HCT116 (cell line): ENCODE data around the gene CTXN1. TPM values are rescaled to one million over a fixed set of nuclear protein-coding genes. Genes with fewer than 3 reads are reported as not detected.
A peak's percentile ranks its signal among the peaks of the same experiment; 100 is the strongest.

Experiments used
- ATAC-seq: fragments of 200-7000 bp; cut with Tn5 transposase; 2 replicates; pipeline ENCODE4 v1.9.1; 2020; ENCODE audit warnings: mild to moderate bottlenecking, moderate library complexity
- BruUV-seq: library from RNA; stranded (reverse); fragments of 400-500 nt; replicated peaks from 2 replicates; lab custom pipeline; 2021; lab: Mats Ljungman, UMichigan
- CTCF ChIA-PET: fragments of 300-600 bp; sonication (Branson Sonifier 250); formaldehyde crosslinking; loops from one replicate; lab custom pipeline; 2021; ENCODE audit warnings: antibody characterized with exemption; lab: Charles Lee
- POLR2A ChIA-PET: fragments of 300-600, 350-600 bp; sonication (Branson Sonifier 250); formaldehyde crosslinking; loops from one replicate; lab custom pipeline; 2021; ENCODE audit warnings: antibody characterized with exemption; lab: Charles Lee
- RAD21 ChIA-PET, 2 experiments: fragments of 300-600 bp; sonication (Branson Sonifier 250); formaldehyde crosslinking; loops; one replicate each; lab custom pipeline; 2023; ENCODE audit warnings: low total read pairs in 2 of 2; ENCODE audit not compliant: uncharacterized antibody in 2 of 2, unreplicated experiment in 2 of 2, low non-redundant PET in 1 of 2; lab: Charles Lee
- DNase-seq: peaks from one replicate; pipeline ENCODE4 v3.0.0-alpha.2; 2010; ENCODE audit warnings: low read depth, low spot score
- H2AFZ ChIP-seq: fragments of 200-600 bp; shearing (Covaris generic), sonication (generic); 2 replicates; pipeline ENCODE4 v1.6.1; 2017; ENCODE audit warnings: low read depth, mixed run types, mixed read lengths, antibody characterized with exemption, low read length; ENCODE audit not compliant: poor library complexity, severe bottlenecking
- H3K27ac ChIP-seq: 2 replicates; pipeline ENCODE4 v1.5.1; 2012; ENCODE audit warnings: low read depth, low read length
- H3K27me3 ChIP-seq: fragments of 200-600 bp; sonication (generic); 2 replicates; pipeline ENCODE4 v1.6.1; 2016; ENCODE audit warnings: mixed run types, low read length, mixed read lengths; ENCODE audit not compliant: insufficient read depth
- H3K36me3 ChIP-seq, 2 experiments: fragments of 200-500 bp in 1 of 2; fragments of 200-600 bp in 1 of 2; sonication (Bioruptor generic) in 1 of 2; sonication (generic) in 1 of 2; 2 replicates each; pipeline versions ENCODE4 v1.5.1 to v1.6.1; 2014 to 2016; ENCODE audit warnings: low read length in 2 of 2, inconsistent platforms in 1 of 2, mixed read lengths in 1 of 2, mixed run types in 1 of 2; ENCODE audit not compliant: insufficient read depth in 2 of 2, control insufficient read depth in 1 of 2
- H3K4me1 ChIP-seq, 2 experiments: fragments of 200-600 bp in 1 of 2; sonication (generic) in 1 of 2; 2 replicates each; pipeline versions ENCODE4 v1.5.1 to v1.6.1; 2012 to 2017; ENCODE audit warnings: low read length in 2 of 2, inconsistent platforms in 1 of 2, mild to moderate bottlenecking in 1 of 2, mixed read lengths in 1 of 2, mixed run types in 1 of 2, moderate library complexity in 1 of 2; ENCODE audit not compliant: insufficient read depth in 2 of 2, control insufficient read depth in 1 of 2
- H3K4me2 ChIP-seq: fragments of 200-600 bp; sonication (generic); 2 replicates; pipeline ENCODE4 v1.6.1; 2017; ENCODE audit warnings: mixed run types, low read length, mixed read lengths
- H3K4me3 ChIP-seq, 2 experiments: fragments of 200-600 bp in 1 of 2; sonication (generic) in 1 of 2; replicated peaks in 1 of 2; 2 replicates each; pipeline ENCODE4 v1.5.1; 2011 to 2016; ENCODE audit warnings: low read length in 2 of 2, control low read depth in 1 of 2, low read depth in 1 of 2, mild to moderate bottlenecking in 1 of 2, mixed read lengths in 1 of 2, mixed run types in 1 of 2
- H3K79me2 ChIP-seq: fragments of 200-600 bp; sonication (generic); 2 replicates; pipeline ENCODE4 v1.6.1; 2017; ENCODE audit warnings: mild to moderate bottlenecking, mixed run types, low read length, moderate library complexity, mixed read lengths; ENCODE audit not compliant: insufficient read depth
- H3K9ac ChIP-seq: fragments of 200-600 bp; sonication (generic); 2 replicates; pipeline ENCODE4 v1.6.1; 2016; ENCODE audit warnings: low read length, mixed read lengths
- H3K9me2 ChIP-seq: fragments of 200-600 bp; sonication (generic), shearing (Covaris generic); 2 replicates; pipeline ENCODE4 v1.6.1; 2017; ENCODE audit warnings: mixed run types, mild to moderate bottlenecking, moderate library complexity; ENCODE audit not compliant: insufficient read depth
- H3K9me3 ChIP-seq, 2 experiments: fragments of 200-500 bp in 1 of 2; fragments of 200-600 bp in 1 of 2; sonication (Bioruptor generic) in 1 of 2; sonication (generic) in 1 of 2; 2 replicates each; pipeline ENCODE4 v1.6.1; 2014 to 2017; ENCODE audit warnings: low read length in 2 of 2, mixed read lengths in 2 of 2, inconsistent platforms in 1 of 2, low read depth in 1 of 2, mild to moderate bottlenecking in 1 of 2, mixed run types in 1 of 2, moderate library complexity in 1 of 2; ENCODE audit not compliant: control insufficient read depth in 1 of 2, insufficient read depth in 1 of 2
- H4K20me1 ChIP-seq: fragments of 200-600 bp; sonication (generic), shearing (Covaris generic); 2 replicates; pipeline ENCODE4 v1.6.1; 2017; ENCODE audit warnings: mixed run types, mild to moderate bottlenecking, moderate library complexity; ENCODE audit not compliant: insufficient read depth
- CEBPB ChIP-seq: IDR thresholded peaks from 2 replicates; pipeline ENCODE4 v1.6.1; 2012; ENCODE audit warnings: low read depth
- EGR1 ChIP-seq: IDR thresholded peaks from 2 replicates; pipeline ENCODE4 v1.6.1; 2012; ENCODE audit warnings: low read depth
- ELF1 ChIP-seq: IDR thresholded peaks from 2 replicates; pipeline ENCODE4 v1.6.1; 2012; ENCODE audit warnings: low read depth, borderline replicate concordance
- JUND ChIP-seq: IDR thresholded peaks from 2 replicates; pipeline ENCODE4 v1.6.1; 2012
- RAD21 ChIP-seq: IDR thresholded peaks from 2 replicates; pipeline ENCODE4 v1.6.1; 2012; ENCODE audit warnings: low read depth, mild to moderate bottlenecking
- SP1 ChIP-seq: IDR thresholded peaks from 2 replicates; pipeline ENCODE4 v1.6.1; 2012; ENCODE audit warnings: low read depth
- SRF ChIP-seq: IDR thresholded peaks from 2 replicates; pipeline ENCODE4 v1.6.1; 2012; ENCODE audit warnings: low read depth
- ZFX ChIP-seq: fragments of 450-650 bp; IDR thresholded peaks from 2 replicates; pipeline ENCODE4 v1.6.1; 2017
- intact Hi-C: fragments of 100-400 bp; cut with micrococcal nuclease; formaldehyde crosslinking; loops from 2 replicates; pipeline ENCODE4 v1.10.0; 2022
- total RNA-seq: library from RNA; stranded (reverse); gene quantifications from one replicate; pipeline ENCODE4 v1.2.1, GENCODE V29; 2021; ENCODE audit not compliant: unreplicated experiment
- TF ChIP-seq, protein P1 (sequence below), 3 experiments: fragments of 200-600 bp in 1 of 3; sonication (generic) in 1 of 3; IDR thresholded peaks in 2 of 3; conservative IDR thresholded peaks in 1 of 3; 2 replicates each; pipeline ENCODE4 v1.5.1; 2012 to 2017; ENCODE audit warnings: low read depth in 2 of 3, low read length in 2 of 3, antibody characterized with exemption in 1 of 3, borderline replicate concordance in 1 of 3, control low read depth in 1 of 3, mild to moderate bottlenecking in 1 of 3, mixed read lengths in 1 of 3, mixed run types in 1 of 3, moderate library complexity in 1 of 3; ENCODE audit not compliant: insufficient read depth in 1 of 3
- TF ChIP-seq, protein P2 (sequence below): IDR thresholded peaks from 2 replicates; pipeline ENCODE4 v1.6.1; 2011; ENCODE audit warnings: mild to moderate bottlenecking, low read length, moderate library complexity; ENCODE audit not compliant: insufficient replicate concordance; ENCODE audit errors: extremely low read depth
- TF ChIP-seq, protein P3 (sequence below): IDR thresholded peaks from 2 replicates; pipeline ENCODE4 v1.6.1; 2012

The CTXN1 gene
- total RNA-seq, 1 experiment from 2014 or later = 56.0 TPM

DNA sequence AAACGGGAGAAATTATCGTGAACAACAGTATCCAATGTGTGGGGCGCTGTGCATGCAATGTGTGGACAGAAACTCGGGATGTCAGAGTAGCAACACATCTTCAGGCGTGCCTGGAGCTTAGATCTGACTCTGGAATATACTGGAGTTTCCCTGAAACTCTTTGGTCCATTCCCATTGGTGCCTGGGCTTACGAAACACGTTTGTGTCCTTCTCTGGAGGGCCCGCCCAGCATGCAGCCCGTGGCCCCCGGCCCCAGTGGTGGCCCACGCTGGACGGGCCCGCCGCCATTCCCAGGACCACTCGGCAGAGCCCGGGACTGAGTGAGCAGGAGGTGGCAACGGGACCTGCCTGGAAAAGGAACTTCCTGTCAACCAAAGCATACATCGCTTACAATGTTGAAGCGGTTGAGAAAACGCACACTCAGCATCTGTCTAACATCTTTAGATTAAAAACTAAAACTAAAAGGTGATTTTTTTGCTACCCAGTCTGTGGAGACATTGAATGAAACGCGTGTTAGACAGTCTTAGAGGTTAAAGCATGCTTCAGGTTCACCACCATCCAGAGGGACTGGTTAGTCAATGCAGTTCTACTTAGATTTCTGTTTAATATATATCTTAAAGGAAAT lies 36.8 kb upstream of the CTXN1 start:
- H3K79me2 ChIP-seq = 0 out of 2 replicates have a peak, but pooled peaks cover 10% of the 10 kb centered on the region
- H4K20me1 ChIP-seq = 0 out of 2 replicates have a peak, but pooled peaks cover 3% of the 10 kb centered on the region
- peaks cover 41 to 53% of the 10 kb centered on the region in 2 experiments; a peak in 3 of 4 replicates for H3K36me3 ChIP-seq
- H3K4me2 ChIP-seq = no peak overlapping the region
- no peak for ATAC-seq
- no peaks in the 10 kb centered on the region for H3K9me3 ChIP-seq
- TF ChIP-seq EGR1 = no peak
- TF ChIP-seq, protein P1, sequence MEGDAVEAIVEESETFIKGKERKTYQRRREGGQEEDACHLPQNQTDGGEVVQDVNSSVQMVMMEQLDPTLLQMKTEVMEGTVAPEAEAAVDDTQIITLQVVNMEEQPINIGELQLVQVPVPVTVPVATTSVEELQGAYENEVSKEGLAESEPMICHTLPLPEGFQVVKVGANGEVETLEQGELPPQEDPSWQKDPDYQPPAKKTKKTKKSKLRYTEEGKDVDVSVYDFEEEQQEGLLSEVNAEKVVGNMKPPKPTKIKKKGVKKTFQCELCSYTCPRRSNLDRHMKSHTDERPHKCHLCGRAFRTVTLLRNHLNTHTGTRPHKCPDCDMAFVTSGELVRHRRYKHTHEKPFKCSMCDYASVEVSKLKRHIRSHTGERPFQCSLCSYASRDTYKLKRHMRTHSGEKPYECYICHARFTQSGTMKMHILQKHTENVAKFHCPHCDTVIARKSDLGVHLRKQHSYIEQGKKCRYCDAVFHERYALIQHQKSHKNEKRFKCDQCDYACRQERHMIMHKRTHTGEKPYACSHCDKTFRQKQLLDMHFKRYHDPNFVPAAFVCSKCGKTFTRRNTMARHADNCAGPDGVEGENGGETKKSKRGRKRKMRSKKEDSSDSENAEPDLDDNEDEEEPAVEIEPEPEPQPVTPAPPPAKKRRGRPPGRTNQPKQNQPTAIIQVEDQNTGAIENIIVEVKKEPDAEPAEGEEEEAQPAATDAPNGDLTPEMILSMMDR (IDR thresholded peaks at IDR 0.05 in 2 of 3, conservative IDR thresholded peaks at IDR 0.05 in 1 of 3; ENCODE audit: borderline replicate concordance in 1 of 3, insufficient read depth in 1 of 3, low read depth in 2 of 3, low read length in 2 of 3) = no peak
- TF ChIP-seq SRF = no peak
- no peak for TF ChIP-seq JUND
- no peak for TF ChIP-seq SP1
- TF ChIP-seq ELF1 = no peak
- TF ChIP-seq CEBPB = no peak
- no peak for TF ChIP-seq RAD21
- TF ChIP-seq ZFX = no peak
- TF ChIP-seq, protein P2, sequence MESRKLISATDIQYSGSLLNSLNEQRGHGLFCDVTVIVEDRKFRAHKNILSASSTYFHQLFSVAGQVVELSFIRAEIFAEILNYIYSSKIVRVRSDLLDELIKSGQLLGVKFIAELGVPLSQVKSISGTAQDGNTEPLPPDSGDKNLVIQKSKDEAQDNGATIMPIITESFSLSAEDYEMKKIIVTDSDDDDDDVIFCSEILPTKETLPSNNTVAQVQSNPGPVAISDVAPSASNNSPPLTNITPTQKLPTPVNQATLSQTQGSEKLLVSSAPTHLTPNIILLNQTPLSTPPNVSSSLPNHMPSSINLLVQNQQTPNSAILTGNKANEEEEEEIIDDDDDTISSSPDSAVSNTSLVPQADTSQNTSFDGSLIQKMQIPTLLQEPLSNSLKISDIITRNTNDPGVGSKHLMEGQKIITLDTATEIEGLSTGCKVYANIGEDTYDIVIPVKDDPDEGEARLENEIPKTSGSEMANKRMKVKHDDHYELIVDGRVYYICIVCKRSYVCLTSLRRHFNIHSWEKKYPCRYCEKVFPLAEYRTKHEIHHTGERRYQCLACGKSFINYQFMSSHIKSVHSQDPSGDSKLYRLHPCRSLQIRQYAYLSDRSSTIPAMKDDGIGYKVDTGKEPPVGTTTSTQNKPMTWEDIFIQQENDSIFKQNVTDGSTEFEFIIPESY = no peak
- TF ChIP-seq, protein P3, sequence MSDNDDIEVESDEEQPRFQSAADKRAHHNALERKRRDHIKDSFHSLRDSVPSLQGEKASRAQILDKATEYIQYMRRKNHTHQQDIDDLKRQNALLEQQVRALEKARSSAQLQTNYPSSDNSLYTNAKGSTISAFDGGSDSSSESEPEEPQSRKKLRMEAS = no peak
- BruUV-seq = TSS peak; percentile 21
- H3K4me1 ChIP-seq = no peaks in the 10 kb centered on the region
- intact Hi-C loops = no loop called here
- H3K9me2 ChIP-seq = no peaks in the 10 kb centered on the region
- ChIA-PET RAD21 (no interaction called here), CTCF (interaction anchor here (1.1 kb wide), 1 partner anchor 18 kb away, joined by 4 read pairs; no protein-coding TSS in a partner anchor), POLR2A (no interaction called here)
- no peak overlapping the region for H2AFZ ChIP-seq
- H3K27me3 ChIP-seq = no peaks in the 10 kb centered on the region
- no peak for DNase-seq
- H3K9ac ChIP-seq = no peak overlapping the region
- H3K27ac ChIP-seq = no peak overlapping the region
- H3K4me3 ChIP-seq = no peak overlapping the region
